ENCODE data around the gene DCAKD. TPM values are rescaled to one million over a fixed set of nuclear protein-coding genes. Genes with fewer than 3 reads are reported as not detected.
A peak's percentile ranks its signal among the peaks of the same experiment; 100 is the strongest.

The DCAKD gene
- total RNA-seq, 1 donor from 2014 or later, result 50.2 TPM

DNA sequence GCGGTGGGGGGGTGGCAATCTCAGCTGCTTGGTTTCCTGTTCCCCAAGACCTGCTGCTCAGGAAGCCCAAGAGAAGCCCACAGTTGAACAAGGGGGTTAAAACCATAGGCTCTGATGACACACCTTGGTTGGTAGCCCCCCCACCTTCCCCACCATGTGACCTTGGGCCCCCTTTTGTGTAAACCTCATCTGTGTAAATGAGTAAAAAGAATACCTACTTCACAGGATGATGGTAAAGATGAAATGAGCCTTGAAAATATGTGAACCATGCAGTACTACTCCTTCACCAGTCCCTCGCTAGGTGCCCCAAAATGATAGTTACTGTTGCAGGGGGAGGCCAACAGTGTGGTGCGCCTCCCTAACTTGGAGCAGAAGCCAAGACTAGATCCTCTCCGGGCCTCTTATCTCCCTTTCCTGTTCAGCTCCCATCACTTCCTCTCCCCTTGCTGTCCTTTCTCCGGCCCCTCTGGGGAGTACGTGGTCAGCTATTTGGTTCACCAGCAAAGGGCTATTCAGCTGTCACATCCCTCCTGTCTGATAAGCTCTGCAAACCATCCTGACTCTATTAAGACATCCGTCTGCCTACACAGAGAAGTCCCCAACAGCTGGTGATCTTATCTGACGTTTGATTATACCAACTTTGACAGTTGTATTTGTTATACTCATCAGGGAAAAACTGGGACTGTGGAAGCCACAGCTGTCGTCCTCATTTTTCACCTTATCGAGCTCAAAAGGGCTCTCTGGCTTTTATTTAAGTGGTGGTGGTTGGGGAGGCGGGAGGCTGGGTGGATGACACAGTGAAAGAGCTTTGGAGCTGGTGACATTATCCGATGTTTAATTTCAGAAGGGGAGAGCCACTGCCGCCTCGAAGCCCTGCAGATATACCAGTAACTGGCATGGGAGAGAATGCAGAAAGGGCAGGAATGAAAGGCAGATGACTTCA lies 19.9 kb downstream of the DCAKD start:
- DNase-seq (ENCODE audit: low read depth), result no peak

DNA sequence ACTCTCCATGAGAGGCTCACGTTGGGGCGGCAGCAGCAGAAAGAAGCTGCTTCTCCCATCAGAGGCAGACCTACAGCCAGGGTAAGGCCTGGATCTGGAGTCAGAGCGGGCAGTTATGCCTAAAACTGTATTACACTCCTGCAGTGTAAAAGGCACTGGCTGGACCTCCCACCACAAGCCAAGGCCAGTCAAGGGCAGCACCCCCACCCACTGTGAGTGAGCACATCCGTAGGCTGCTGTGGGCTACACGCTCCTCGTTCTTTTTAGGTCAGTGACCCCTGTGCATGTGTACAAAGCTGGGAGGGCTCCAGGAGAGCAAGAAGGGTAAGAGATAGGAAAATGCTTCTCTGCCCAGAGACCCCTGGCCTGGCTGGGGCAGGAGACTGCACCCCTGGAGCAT lies 20.7 kb downstream of the DCAKD start:
- DNase-seq (ENCODE audit: low read depth), result no peak

DNA sequence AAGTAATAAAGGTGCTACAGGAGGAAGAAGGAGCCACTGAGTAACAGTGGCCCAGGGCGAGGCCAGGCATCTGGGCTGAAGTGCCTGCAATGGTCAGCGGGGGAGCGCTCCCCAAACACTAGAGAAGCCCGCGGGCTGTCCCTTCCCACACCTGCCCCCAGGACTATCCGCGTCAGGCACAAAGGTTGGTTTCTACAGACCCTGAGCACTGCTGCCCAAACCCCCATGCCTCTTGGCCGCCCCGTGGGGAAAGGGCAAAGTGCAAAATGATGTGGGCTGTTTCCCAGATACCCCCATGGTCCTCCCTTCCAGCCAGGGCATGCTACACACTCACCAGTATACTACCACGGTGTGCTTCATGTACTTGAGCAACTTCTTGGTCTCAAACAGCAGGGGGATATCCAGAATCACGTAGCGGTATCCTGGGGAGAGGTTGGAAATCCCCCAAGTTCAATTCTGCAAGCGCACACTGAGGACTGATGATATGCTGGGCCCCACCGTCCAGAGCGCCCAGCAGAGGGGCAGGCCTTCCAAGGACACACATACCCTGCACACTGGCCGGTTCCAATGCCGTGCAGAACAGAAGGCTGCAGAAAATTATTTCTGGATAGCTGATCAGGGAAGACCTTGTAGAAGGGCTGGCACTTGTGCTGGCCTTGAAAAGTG lies 21.5 kb downstream of the DCAKD start:
- no peak for DNase-seq (ENCODE audit: low read depth)

DNA sequence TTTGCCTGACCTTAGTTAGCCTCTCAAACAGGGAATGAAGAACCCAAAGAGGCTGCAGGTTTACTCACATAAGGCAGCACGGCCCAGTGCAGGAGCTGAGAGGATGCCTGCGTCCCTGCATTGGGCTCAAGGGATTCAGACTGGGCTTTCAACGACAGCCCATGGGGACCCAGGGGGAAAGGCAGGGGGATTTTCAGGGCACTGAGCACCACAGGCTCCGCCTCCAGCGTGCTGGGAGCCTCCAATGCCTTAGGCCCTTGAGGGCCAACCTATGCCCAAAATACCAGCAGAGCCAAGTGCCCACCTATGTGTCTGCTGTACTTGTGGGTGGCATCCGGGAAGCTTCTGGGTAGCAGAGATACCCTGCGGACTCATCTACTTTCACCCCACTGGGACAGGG lies 22.3 kb downstream of the DCAKD start:
- no peak for DNase-seq (ENCODE audit: low read depth)

DNA sequence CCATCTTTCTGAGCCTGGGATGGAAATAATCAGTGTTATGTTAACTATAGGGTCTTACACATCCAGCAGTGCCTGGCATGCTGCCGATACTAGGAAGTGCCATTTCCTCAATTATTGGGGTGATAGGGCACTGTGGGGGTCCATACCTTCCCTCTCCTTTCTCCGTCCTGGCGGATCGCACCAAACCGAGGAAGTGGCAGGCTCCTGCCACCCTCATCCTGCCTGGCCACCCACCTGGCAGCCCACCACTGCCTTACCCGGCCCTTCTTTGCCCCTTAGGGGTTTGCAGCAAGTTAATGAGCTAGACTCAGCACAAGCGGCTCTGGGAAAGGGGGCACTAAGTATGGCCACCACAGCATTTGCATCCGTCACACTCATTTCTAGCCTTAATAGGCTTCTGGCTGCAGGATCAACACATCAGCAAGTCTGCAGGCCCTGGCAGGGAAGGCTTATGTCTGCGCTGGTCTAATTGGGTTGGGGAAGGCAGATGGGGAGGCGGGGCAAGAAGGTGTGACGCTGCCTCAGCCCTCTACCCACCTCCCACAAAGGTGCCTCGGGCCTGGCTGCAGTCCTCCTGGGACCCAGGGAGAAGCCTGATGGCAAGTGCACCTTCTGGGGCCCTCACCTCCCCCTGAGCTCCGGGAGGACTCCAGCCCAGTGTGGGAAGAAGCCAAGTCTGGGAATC lies 28.6 kb downstream of the DCAKD start:
- no peak for DNase-seq (ENCODE audit: low read depth)

DNA sequence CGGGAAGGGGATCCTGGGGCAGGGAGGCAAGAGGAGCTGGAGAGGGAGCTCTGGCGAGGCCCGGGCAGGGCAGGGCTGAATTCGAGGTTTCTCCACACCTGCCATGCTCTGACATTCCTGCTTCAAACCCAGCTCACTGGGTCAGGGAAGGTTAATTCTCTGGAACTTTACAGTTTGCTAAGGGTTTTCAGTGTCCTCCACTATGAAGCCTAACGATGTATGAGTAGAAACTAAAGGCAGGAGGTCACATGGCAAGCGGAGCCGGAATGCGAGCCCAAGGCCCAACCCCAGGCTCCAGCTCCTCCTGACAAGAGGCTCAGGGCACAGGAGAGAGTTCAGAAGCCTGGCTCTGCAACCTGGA lies 29.2 kb downstream of the DCAKD start:
- DNase-seq (ENCODE audit: low read depth), result no peak

DNA sequence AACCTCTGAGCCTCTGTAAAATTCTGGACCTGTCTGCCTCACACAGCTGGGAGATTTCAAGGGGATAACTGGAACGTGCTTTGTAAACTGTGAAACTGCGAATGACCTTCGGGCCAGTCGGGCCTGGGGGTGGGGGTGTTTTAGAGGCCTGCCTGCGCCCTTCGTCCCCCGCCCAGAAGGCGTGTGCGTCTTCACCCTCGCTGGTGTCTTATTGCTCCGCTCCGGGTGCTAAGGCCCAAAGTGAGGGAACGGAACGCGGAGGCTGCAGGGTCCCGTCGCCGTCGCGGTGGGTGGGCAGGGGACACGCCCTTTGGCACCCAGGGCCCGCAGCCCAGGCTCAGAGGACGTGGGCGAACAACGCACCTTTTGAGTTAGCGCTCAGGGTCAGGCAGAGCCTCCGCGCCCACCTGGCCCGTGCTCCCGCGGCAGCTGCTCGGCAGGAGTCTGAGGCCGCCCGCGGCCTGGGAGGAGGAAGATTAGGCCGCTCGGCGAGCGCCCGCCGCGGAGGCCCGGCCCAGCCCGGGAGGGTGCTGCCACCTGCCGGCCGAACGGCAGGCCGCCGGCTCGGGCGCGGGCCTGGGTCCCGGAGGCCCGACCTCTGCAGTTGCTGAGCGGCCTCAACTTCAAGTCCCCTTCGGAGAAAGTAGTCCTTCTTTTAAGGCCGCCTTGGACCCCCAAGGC lies 29.7 kb downstream of the DCAKD start:
- DNase-seq (ENCODE audit: low read depth), result no peak

DNA sequence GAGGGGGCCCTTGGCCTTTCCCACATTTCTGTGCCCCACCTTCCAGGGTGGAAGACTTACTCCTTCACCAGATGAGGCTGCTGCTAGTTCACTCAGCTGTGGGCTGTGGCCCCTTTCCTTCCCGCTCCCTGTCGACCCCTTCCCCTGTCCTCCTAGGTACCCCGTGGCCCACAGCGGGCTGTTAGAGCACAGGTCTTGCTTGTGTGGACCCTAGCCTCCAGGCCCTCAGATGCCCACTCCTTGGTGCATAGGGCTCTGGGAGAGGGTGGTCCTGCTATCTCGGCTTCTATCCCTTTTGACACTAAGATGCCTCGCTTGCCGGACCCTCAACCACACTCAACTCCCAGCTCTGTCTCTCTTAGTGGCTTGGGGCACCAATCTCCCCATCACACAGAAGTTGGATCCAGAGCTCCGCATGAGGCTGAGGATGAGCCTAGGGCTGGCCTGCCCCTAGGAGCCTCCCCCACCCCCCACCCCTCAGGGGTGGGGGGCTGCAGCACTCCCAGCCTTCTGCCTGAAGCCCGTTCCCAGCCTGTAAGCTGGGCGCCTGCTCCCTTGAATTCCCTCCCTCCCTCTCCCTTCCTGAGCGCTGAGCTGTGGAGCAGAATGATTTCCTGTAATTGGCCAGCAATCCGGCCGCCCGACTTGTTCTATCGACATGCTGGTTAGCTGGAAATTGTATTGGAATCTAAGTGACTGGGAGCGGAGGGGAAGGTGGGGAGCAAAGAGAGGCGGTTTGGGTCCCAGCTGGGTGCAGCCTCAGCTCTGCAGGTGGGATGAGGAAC lies 30.9 kb downstream of the DCAKD start:
- peak; percentile 50 for DNase-seq (ENCODE audit: low read depth)

DNA sequence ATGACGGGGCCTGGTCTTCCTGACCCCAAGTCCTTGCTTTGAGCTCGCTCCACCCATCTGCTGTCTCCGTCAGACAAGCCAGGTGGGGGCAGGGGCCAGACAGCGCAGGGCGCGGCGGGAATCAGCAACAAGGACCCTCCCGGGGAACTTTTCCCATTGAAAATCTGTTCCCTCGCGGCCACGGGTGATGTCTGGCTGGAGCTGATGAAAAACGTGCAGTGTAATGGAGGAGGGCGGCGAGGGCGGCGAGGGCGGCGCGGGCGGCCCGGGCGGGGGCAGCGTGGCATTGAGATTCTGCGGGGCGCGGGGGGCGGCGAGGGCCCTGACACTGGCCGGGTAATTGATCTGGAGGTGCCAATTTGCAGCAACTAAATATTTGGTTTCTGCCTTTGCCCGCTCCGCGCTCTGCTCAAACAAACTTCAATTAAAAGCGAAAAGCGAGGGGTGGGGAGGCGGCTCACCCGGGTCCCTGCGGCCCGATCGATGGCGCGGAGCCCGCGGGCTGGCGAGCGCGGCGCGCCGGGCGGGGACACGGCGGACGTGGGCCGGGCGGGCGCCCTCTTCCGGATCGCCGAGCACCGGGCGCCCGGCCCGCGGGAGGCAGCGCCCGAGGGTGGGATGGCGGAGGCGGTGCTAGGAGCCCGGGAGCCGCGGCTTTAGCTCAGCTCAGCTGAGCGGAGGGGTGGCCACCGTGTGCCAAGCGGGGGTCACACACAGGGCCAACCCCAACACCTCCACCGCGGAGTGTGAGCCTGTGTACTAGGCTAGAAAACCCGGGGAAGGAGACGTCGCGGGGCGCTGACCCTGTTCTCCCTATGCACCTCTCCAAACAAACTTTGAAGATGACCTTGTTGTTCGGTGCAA lies 32.4 kb downstream of the DCAKD start:
- no peak for DNase-seq (ENCODE audit: low read depth)

DNA sequence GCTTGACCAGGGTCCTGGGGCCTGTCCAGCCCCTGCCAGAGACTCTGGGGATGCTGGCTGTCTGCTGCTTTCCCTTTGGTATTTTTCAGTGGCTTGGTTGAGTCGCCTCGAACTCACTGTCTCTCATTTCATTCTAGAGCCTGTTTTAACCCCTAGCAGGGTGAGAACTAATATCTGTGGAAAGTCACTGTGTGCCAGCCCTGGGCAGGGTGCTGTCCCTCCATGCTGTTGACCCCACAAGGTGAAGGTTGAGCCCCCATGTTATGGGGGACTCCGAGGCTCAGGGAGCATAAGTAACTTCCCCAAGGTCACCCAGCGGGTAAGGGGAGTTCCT lies 33.0 kb downstream of the DCAKD start:
- DNase-seq (ENCODE audit: low read depth), result no peak

DNA sequence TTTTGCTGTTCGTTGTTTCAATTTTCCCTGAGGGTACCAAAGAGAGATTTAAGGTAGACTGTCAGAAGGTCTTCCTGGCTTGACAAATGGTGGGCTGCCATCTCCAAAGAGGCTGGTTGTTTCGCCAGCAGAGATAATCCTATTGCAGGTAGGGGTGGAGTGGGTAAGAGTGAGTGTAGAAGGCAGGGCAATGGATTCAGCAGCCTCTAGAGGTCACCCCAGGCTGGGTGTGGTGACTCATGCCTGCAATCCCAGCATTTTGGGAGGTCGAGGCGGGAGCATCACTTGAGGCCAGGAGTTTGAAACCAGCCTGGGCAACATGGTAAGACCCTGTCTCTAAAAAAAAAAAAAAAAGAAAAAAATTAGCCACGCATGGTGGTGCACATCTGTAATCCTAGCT lies 34.6 kb downstream of the DCAKD start:
- DNase-seq (ENCODE audit: low read depth), result no peak

DNA sequence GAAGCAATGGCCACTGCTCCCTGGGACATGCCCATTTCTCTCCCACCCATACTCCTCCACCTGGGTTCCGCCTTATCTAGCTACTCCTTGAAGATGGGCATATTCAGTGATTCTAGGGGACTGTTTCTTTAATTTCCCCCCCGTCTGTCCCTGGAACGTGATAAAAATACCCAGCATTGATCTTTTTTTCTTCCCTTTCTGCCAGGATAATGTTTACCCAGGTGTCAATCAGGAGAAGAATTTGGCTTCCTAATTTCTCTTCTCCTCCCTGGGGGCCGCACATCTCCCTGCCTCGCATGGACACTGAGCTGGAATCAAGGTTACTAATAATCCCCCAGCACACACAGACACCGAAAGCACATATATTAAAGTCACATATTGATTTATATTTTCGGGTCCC lies 35.2 kb downstream of the DCAKD start:
- DNase-seq (ENCODE audit: low read depth), result no peak

DNA sequence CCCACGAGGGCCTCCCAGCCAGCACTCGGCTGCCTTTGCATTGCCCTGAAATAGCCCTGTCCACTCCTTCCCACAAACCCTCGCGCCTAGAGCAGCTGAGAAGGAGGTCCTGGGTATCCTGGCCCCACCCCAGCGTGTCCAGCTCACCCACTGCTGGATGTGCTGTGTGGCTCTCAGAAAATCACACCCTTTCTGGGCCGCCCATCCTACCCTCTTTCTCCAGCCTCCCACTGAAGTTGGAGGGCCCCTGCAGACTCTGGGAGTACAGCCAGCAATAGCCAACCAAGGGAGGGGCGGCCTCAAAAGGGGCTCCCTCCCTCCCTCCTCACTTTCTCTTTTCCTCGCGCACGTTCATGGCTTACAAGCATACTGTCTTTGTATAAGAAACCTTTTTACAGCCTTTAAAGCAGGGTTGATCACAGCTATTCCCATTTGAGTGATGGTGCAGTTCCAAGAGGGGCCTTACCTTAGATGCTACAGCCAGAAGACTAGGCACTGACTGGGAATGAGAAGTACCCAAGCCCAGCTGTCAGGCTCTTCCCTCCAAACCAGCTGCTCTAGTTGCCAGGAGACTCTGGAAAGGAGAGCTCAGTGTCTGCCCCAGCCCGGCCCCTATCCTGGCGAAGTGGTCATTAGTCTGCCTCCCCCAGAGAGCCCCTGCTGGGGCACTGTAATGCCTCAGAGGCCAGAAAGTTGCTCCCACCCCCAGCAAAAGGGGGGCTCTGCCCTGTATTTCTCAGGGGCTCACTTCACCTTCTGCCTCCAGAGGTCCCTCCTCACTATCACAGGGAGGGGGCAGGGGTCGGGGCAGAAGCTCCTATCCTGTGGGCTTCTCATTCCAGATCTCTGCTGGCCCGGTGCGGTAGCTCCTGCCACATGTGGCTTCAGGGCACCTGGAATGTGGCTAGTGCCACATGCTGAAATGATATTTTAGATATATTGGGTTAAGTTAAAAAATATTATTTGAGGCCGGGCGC lies 38.1 kb downstream of the DCAKD start:
- no peak for DNase-seq (ENCODE audit: low read depth)

DNA sequence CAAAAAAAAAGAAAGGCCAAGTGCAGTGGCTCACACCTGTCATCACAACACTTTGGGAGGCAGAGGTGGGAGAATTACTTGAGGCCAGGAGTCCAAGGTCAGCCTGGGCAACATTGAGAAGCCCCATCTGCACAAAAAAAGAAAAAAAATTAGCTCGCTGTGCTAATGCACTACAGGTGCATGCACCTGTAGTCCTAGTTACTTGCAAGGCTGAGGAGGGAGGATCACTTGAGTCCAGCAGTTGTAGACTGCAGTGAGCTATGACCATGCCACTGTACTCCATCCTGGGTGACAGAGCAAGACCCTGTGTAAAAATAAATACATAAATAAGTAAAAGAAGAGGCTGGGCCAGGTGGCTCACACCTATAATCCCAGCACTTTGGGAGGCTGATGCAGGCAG lies 39.7 kb downstream of the DCAKD start:
- no peak for DNase-seq (ENCODE audit: low read depth)

DNA sequence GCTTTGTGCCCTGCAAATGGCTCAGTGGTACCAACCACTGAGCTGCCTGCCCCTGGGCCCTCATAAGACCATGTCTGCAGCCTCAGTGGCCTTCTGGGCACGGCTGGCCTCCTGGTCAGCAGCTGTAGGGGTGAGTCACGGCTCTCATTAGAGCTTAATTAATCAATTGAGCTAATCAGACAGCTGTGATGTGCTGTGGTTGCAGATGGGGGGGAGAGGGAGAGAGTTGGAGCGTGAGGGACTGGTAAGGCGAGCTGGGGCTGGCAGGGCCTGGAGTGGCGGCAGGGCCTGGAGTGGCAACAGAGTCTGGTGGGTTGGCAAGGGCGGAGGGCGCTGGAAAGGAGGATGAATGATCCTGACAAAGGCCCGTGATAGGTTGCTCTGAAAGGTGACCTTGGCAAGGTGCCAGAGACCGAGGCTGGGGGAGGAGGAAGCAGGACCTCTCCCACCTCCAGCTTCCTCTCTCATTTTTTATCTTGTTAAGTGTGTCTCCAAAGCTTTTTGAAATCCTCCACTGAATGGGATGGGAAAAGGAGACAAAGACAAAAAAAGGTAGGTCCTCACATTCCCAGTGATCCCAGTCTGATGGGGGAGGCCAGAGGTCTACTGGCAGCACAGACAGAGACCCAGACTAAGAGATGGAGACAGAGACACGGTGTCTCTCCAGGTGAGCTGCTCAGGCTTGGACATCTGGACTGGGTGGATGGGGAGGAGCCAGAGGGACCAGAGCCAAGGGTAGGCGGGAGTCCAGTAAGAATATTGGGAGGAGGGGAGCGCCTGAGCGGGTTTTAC lies 41.6 kb downstream of the DCAKD start:
- DNase-seq (ENCODE audit: low read depth), result no peak

DNA sequence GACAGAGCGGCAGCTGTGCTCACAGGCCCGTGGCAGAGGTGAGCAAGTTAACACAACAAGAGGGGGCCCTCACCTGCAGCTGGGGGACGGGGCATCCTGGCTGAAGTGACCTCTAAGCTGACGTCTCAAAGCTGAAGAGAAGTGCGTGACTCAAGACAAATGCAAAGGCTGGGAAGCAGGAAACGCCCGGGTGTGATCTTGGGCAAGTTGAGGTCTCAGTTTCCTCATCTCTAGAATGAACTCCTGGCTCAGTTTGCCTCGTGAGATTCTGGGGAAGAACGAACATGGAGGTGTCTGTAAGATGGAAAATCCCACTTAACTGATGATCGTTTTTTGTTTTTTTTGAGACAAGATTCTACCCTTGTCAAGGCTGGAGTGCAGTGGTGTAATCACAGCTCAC lies 43.2 kb downstream of the DCAKD start:
- DNase-seq (ENCODE audit: low read depth), result no peak

DNA sequence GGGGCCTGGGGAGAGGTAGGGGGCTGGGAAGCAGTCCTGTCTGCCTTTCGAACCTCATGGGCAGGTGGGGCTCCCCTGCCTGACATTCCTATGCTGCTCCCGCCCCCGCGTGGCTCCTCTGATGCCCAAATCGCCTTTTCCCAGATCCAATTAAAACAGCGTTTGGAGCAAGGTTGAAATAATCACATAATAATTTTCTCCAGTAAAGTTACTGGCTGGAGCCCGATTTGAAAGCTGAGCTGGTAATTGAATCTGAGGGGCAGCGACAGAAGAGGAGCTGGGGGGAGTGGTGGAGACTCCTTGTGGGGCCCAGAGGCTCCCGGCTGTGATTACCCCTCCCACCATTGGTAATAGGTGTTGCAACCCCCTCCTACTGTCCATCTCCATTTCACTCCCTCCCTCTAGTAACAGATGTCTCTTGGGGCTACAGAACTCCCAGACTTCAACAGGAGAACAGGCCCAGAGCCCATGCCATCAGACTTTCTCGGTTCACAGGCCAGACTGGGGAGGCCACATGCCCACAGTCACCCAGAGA lies 44.4 kb downstream of the DCAKD start:
- DNase-seq (ENCODE audit: low read depth), result no peak

DNA sequence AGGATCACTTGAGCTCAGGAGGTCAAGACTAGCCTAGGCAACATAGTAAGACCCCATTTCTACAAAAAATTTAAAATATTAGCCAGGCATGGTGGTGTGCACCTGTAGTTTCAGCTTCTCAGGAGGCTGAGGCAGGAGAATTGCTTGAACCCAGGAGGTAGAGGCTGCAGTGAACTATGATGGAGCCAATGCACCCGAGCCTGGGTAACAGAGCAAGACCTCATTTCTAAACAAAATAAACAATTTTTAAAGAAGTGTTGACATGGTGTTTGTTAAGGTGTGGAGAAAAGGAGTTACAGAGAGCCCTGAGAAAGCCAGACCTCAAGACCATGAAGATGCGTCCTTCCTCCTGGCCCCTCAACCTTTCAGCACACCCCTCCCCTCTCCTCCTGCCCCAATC lies 45.7 kb downstream of the DCAKD start:
- no peak for DNase-seq (ENCODE audit: low read depth)
